GM04503 (cell line): ENCODE results near the gene PPIH.
"Not testable (repeated sequence)": the region's sequence is repeated elsewhere in the genome, so short reads cannot be mapped to it uniquely, and the experiment has no call there.

ENCODE experiments used
- DNase-seq: peaks from one replicate; pipeline ENCODE4 v3.0.0-alpha.2; 2012; ENCODE audit warnings: low read depth

PPIH gene

DNA sequence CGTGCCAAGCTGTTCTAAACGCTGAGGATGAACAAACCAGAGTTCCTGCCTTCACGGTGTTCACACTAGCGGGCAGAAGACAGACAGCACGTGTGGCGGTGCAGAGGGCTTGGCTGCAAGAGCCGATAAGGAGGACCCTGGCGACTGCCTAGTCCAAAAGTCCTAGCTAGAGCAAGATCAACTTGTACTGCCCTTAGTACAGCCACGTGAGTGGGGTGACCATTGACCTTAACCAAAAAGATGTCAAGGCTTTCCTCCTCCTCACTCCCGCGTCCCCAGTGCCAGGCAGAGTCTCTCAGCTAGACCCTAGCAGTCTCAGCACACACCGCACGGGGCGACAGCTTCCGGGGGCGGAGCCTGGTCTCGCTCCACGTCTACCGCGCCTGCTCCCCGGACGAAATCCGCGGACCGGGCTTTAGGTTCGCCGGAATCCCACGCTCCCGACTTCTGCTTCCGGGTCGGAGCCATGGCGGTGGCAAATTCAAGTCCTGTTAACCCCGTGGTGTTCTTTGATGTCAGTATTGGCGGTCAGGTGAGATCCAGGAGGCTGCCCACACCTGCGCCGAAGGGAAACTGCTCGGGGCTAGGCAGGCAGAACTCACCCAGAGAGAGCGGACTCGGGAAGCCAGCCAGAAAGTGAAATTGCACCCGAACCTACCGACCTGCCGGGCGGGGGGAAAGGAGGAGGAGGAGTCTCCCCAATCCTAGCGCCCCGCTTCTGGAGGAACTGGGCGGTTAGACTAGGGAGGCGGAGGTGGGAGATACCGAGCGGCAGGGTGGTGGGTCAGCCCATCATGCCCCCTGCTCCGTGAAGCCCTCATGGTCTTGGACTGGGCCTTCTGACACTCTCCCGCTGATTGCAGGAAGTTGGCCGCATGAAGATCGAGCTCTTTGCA lies at the start of gene PPIH:
Gene PPIH, plus strand, starts transcription at position 443 of the 896 bp plus-strand sequence. Its CDS starts 24 bp downstream, at position 467.
- DNase-seq: peak; percentile 64

- no peak for DNase-seq
Observed at GRCh38 chr1:42613803-42614131, 44.5 kb upstream of the PPIH start.

GRCh38 chr1:42618866-42619265 lies 39.4 kb upstream of the PPIH start:
- no peak for DNase-seq

GRCh38 chr1:42620307-42620706 lies 37.9 kb upstream of the PPIH start:
- no peak for DNase-seq

DNA sequence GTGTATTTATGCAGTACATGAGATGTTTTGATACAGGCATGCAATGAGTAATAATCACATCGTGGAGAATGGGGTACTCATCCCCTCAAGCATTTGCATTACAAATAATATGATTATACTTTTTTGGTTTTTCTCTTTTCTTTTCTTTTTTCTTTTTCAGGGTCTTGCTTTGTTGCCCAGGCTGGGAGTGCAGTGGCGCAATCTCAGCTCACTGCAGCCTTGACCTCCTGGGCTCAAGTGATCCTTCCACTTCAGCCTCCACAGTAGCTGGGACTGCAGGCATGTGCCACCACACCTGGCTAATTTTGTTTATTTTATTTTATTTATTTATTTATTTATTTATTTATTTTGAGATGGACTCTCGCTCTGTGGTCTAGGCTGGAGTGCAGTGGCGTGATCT lies 37.0 kb upstream of the PPIH start:
- not testable (repeated sequence) for DNase-seq

GRCh38 chr1:42627205-42627604 lies 31.0 kb upstream of the PPIH start:
- DNase-seq: not testable (repeated sequence)

- no peak for DNase-seq
Observed at GRCh38 chr1:42639116-42639515, 19.1 kb upstream of the PPIH start.

GRCh38 chr1:42646056-42646455 lies 12.2 kb upstream of the PPIH start:
- no peak for DNase-seq

- DNase-seq: no peak
Observed at GRCh38 chr1:42657201-42657600, 1.0 kb upstream of the PPIH start.

GRCh38 chr1:42658877-42659337 lies 684 bp downstream of the PPIH start:
- no peak for DNase-seq

GRCh38 chr1:42660907-42661500 lies 2.8 kb downstream of the PPIH start:
- DNase-seq: no peak

- no peak for DNase-seq
Observed at GRCh38 chr1:42669936-42670335, 11.7 kb downstream of the PPIH start.

- no peak for DNase-seq
Observed at GRCh38 chr1:42670425-42670824, 12.2 kb downstream of the PPIH start.

DNA sequence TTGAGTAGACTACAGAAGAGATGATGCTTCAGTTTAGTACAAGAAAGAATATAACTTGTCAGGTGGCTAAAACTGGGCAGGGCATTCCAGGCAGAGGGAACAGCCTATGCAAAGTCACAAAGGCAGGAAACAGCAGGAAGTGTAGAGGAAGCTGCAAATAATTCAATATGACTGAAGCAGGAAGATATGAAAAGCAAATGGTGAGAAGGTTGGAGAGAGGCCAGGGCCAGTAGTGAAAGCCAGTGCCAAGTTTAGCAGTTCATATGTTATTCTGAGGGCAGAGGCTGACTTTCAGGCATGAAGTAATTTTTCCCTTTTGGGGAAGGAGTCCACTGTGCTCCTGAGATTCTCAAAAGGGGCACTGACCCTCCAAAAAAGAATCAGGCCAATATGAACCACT lies 16.0 kb downstream of the PPIH start:
- no peak for DNase-seq

GRCh38 chr1:42674682-42675081 lies 16.5 kb downstream of the PPIH start:
- no peak for DNase-seq

DNA sequence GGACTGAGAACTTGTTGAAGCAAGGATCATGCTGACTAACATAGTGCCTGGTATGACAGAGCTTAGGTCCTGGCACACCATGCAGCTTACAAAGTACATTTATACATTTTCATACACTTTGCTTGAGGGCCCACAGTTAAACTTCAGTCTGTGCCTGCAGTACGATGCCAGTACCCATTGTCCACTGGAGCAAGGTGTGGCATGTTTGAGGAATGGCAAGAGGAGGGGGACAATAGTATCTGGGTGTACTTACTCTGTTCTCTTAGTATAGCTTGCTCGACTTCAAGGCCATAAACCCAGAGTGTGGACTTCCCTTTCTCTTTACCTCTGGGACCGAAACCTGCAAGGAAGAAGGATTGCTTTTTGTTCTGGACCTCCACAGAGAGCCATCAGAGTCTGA lies 17.2 kb downstream of the PPIH start:
- DNase-seq: no peak

DNA sequence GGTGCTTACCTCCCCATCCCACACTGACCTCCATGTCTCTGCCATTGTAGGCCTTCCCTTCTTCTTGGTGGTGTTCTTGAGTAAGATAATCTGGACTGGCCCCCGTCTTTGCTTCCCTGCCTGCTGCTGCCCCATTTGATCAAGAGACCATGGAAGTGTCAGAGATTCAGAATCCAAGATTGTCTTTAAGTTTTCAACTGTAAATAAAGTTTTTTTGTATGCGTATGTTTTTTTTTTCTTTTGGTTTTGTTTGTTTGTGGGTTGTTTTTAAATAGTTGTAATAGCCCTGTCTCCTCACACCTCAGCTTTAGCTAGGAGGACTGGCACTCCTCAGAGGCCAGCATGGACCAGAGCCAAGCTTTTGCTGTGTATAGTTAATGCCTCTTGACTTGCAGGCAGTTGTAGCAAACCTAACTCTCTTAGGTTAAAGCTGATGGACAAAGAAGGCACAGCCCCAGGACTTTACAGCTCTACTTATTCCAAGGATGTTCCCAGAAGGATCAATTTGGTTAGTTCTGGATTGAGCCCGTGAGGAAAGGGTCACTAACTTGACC lies 18.4 kb downstream of the PPIH start:
- DNase-seq: no peak

DNA sequence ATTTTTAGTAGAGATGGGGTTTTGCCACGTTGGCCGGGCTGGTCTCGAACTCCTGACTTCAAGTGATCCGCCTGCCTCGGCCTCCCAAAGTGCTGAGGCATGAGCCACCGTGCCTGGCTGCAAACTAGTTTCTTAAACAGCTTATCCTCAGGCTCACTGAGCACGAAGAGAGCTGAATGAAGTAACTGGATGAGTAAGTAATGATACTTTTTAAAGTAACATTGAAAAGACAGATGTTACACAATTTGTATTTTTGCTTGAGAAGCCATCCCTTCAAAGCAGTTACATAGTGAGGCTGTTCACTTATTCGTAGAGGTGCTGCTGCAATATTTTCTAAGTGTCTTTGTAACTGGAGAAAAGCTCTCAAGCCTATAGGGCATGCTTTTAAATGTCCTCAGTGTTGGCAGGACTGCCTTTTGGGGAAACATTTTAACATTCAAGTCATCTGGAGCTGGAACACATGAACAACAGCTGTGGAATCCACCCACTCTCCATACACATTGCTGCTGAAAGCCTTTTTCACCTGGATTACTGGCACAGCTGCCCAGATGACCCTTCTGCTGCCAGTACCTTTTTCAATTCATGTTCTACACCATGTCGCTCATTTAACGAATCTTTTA lies 21.3 kb downstream of the PPIH start:
- peak; percentile 47 for DNase-seq

DNA sequence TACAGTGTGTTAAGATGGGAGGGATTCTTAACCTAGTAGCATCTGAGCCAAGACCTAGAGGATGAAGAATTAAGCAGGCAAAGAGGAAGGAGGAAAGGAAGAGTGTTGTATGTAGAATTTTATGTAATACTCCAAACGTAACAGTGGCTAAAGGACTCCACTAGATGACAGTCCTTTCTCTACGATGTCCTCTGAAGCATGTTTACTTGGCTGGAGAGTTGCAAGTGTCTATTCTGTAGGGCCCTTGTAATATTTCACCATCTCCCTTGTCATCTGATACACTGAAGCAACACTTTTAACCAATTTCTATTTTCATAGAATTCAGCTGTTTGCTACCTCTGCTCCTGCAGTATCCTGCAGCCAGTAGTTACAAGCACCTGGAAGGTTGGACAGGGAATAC lies 21.8 kb downstream of the PPIH start:
- no peak for DNase-seq

DNA sequence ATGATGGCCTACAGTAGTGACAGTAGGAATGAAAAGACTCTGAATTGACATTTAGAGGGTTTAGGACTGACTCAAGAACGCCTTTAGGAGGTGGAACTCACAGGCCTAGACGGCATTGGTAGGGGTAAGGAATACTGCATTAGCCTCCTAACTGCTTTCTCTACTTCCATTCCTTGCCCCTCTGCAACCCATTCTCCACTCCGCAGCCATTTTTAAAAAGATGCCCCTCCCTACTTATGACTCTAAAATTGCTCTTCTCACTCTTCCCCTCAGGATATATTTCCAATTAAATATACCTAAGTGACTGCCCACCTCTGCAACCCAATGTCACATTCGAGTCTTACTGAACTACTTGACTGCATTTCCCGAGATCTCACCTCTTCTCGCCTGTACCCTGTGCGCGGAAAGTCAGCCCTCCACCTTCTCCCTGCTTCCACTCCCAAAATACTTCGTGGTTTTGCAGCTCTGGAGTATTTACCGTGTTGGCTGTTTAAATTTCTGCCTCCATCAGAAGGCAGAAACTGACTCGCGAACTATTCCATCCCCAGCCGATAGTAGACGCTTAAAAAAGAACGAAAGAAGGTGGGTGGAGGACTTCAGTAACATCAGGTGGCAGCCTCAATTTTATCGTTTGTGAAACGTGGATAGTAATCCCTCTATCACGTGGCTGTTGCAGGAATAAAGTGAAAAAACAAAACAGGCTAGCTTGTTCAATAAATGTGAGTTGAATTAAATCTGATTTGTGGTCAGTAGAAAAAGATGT lies 22.9 kb downstream of the PPIH start:
- DNase-seq: no peak

DNA sequence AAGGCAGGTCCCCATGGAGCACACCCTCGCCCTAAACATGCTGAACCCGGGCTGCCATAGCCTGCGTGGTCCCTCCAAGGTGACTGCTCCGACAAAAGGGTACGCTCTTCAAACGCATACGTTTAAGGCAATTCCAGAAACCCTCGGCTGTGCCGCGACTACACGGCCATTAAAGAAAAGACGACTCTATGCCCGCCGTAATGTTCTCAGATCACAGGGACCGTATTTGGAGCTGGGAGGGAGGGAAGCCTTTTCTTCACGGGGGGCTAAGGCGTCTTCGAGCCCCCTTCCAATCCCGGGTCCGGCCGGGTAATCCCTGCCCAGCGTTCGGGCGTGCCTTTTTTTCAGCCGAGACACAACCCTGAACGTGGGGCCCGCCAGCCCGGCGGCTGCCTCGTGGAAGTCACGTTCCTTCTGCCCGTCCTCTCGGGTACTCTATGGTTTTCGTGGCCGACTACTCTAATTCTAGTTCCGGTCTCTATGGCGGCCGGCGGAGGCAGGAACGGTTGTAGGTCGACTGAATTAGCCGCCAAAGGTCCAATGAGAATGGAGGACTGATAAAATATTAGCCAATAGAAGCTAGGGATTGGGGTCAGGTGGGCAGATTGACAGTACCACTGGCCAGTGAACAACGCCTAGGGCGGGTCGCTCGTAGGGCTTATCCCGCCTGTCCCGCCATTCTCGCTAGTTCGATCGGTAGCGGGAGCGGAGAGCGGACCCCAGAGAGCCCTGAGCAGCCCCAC lies 23.7 kb downstream of the PPIH start, which contains the start of gene YBX1:
Gene YBX1, plus strand, starts transcription at position 678 of the 743 bp plus-strand sequence. CDS start 148 bp downstream, outside the sequence.
- peak; percentile 97 for DNase-seq
